ENCODE results near the gene ANKRD40.

DNA sequence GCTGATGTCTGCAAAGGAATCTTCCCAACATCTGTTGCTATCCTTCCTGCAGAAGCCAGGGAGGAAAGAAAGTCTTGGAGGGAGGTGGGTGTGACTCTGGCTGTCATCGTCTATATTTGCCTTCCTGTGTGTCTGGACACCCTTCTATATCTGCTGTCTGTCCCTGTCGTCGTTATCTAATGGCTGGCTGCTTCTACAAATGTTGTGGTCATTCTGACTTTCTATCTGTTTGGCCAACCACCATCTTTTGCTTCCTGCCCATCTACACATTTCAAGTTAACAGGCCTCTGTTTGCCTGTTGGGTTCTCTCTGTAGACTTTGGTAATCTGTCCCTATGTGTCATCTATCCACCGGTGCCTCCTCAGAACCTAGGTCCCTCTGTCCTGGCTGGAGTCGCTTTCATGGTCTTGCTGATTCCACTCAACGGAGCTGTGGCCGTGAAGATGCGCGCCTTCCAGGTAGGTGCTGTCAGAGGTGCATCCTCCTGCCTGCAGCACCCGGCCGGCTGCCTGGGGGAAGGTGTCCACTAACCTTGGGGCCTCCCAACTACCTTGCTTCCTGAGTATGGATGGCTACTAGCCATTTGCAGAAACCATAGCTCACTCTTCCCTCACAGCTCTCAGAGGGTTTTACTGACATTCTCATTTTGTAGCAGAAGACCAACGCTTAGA, 42.8 kb downstream of the ANKRD40 start:
- TF ChIP-seq, protein P1, sequence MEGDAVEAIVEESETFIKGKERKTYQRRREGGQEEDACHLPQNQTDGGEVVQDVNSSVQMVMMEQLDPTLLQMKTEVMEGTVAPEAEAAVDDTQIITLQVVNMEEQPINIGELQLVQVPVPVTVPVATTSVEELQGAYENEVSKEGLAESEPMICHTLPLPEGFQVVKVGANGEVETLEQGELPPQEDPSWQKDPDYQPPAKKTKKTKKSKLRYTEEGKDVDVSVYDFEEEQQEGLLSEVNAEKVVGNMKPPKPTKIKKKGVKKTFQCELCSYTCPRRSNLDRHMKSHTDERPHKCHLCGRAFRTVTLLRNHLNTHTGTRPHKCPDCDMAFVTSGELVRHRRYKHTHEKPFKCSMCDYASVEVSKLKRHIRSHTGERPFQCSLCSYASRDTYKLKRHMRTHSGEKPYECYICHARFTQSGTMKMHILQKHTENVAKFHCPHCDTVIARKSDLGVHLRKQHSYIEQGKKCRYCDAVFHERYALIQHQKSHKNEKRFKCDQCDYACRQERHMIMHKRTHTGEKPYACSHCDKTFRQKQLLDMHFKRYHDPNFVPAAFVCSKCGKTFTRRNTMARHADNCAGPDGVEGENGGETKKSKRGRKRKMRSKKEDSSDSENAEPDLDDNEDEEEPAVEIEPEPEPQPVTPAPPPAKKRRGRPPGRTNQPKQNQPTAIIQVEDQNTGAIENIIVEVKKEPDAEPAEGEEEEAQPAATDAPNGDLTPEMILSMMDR (IDR thresholded peaks at IDR 0.05) = no peak
- TF ChIP-seq EZH2 (IDR thresholded peaks at IDR 0.05) = no peak
